ENCODE data around the gene OSBPL6.

The OSBPL6 gene

DNA sequence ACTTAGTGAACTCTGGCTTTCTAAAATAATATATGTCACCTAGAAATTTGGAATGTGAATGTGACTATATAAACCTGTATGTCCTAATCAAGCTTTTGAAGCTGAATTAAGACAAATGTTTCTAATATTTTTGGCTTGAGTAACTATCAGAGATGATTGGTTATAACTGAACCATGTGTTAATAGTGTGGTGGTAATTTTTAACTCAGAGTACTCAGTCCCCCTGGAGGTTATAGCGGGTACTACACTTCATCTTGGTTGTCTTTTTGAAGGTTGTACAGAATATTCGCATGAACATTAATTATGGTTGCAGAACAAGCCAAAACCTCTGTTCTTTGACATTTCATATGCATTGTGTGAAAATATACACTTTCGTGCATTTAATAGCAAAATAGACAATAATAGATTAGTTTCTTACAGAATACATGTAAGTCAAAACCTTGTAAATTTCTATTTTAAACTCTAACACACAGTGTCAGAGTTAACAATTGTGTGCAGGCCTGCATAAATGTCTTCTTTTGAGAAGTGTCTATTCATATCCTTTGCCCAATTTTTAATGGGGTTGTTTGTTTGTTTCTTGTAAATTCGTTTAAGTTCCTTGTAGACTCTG lies 86.0 kb downstream of the OSBPL6 start:
- TF ChIP-seq, protein P1, sequence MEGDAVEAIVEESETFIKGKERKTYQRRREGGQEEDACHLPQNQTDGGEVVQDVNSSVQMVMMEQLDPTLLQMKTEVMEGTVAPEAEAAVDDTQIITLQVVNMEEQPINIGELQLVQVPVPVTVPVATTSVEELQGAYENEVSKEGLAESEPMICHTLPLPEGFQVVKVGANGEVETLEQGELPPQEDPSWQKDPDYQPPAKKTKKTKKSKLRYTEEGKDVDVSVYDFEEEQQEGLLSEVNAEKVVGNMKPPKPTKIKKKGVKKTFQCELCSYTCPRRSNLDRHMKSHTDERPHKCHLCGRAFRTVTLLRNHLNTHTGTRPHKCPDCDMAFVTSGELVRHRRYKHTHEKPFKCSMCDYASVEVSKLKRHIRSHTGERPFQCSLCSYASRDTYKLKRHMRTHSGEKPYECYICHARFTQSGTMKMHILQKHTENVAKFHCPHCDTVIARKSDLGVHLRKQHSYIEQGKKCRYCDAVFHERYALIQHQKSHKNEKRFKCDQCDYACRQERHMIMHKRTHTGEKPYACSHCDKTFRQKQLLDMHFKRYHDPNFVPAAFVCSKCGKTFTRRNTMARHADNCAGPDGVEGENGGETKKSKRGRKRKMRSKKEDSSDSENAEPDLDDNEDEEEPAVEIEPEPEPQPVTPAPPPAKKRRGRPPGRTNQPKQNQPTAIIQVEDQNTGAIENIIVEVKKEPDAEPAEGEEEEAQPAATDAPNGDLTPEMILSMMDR (IDR thresholded peaks at IDR 0.05; ENCODE audit: insufficient read depth, low read depth, low read length, missing control alignments) = peak; percentile 62
- no peak overlapping the region for H3K4me3 ChIP-seq (ENCODE audit: low read depth, low read length)
- DNase-seq (ENCODE audit: low read depth) = peak; percentile 62

DNA sequence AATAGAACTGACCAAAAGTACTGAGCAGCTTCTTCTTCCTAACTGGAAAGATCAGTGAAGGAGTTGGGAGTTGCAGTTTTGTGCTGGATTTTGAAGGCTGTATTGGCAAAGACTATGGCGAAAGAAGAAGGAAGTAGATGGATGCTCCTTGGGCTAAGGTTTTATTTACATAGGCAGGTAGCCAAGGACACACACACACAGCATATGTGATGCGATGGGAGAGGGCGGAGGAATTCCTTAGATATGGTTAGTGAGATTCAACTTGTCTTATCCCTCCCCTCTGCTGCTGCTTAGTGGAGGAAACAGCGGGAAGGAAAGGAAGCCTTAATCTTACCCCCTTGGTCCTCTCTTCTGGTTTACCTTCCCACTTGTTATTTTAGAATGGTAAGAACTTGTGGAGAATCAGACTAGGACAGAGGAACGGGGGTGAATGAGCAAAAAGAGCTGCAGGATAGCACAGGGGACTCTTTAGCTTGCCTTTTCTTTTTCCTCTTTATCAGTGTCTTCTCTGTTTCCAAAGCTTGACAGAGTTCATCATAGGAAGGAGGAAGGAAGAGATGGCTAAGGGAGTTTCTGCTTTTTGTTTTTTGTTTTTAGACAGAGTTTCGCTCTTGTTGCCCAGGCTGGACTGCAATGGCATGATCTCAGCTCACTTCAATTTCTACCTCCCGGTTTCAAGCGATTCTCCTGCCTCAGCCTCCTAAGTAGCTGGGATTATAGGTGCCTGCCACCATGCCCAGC lies 87.9 kb downstream of the OSBPL6 start:
- TF ChIP-seq, protein P1 (IDR thresholded peaks at IDR 0.05; ENCODE audit: insufficient read depth, low read depth, low read length, missing control alignments) = no peak
- H3K4me3 ChIP-seq (ENCODE audit: low read depth, low read length) = no peak overlapping the region
- no peak for DNase-seq (ENCODE audit: low read depth)

DNA sequence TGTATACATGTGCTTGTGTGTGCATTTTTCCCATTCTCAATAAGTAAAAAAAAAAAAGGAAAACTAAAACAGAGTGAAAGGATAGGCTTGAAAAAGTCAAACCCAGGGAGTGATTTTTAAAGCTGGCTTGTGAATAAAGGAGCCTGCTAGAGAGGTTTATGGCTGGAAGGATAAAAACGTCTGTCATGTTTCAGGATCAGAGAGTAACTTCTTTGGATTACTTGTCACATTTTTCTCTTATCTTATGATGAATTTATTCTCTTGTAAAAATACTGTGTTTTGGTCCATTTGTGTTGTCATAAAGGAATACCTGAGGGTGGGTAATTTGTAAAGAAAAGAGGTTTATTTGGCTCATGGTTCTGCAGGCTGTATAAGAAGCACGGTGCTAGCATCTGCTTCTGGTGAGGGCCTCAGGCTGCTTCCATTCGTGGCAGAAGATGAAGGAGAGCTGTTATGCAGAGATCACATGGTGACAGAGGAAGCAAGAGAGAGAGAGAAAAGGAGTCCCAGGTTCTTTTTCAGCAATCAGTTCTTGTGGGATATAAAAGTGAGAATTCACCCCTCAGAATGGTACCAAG lies 89.1 kb downstream of the OSBPL6 start:
- TF ChIP-seq, protein P1 (IDR thresholded peaks at IDR 0.05; ENCODE audit: insufficient read depth, low read depth, low read length, missing control alignments) = no peak
- no peak for DNase-seq (ENCODE audit: low read depth)
- H3K4me3 ChIP-seq (ENCODE audit: low read depth, low read length) = no peak overlapping the region

DNA sequence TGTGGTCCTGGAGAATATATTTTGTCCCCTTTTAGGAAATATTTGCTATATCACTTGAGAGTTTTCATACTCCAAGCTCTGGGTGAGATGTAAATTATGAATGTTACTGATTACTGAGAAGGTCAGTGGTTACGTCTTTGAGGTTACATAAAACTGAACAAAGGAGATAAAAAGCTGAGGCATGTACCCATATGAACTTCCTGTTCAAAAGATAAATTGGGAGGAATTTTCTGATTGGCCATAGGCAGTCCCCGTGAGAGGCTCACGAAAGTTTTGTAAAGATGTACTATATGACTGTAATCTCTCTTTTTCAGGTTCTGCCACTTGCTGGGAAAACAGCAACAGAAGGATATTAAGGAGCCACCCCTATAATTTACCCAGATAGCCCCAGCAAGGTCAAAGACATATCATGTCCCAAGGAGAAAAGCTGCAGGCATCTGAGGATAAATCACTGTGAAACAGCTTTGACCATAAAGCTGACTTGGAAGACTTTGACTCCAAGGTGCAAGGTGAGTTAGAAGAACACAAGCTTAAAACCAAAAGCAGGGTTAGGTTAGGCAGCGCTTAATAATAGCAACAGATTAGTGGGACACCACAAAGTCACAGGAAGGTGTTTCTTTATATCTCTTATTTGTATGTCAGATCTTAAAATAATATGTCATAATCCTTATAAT lies 90.4 kb downstream of the OSBPL6 start:
- no peak for DNase-seq (ENCODE audit: low read depth)
- TF ChIP-seq, protein P1 (IDR thresholded peaks at IDR 0.05; ENCODE audit: insufficient read depth, low read depth, low read length, missing control alignments) = no peak
- H3K4me3 ChIP-seq (ENCODE audit: low read depth, low read length) = no peak overlapping the region

DNA sequence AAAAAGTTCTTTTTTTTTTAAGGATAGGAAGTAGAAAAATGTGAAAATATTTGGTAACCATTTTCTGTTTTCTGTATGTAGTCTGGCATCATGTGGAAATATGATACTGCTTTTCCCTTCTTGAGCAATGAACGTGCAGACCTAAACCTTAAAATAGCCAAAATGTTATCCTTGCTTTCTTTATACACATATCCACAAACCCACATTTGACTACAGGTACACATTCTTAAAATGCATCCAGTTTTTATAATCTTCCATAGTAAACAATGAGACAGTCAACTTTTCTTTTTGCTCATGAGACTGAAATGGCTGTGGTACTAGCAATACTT lies 90.9 kb downstream of the OSBPL6 start:
- H3K4me3 ChIP-seq (ENCODE audit: low read depth, low read length) = no peak overlapping the region
- TF ChIP-seq, protein P1 (IDR thresholded peaks at IDR 0.05; ENCODE audit: insufficient read depth, low read depth, low read length, missing control alignments) = no peak
- no peak for DNase-seq (ENCODE audit: low read depth)

DNA sequence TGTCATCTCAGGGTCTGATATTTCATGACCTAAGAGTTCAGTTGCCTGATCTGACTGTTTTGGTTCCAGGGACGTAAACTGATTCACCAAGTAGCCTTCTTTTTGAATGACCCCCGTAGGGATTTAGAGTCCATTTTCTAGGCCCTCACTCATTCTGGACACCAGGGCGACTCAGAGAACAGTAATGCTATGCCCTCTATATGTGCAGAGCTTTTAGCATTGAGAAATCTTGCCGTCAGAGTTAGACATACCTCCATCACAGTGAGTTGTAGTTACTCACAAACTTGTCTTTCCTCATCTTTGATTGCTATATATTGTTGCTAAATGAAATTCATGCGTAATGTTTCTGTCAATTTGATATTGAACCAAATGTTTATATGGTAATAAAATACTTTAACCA lies 92.3 kb downstream of the OSBPL6 start:
- DNase-seq (ENCODE audit: low read depth) = no peak
- TF ChIP-seq, protein P1 (IDR thresholded peaks at IDR 0.05; ENCODE audit: insufficient read depth, low read depth, low read length, missing control alignments) = no peak
- no peak overlapping the region for H3K4me3 ChIP-seq (ENCODE audit: low read depth, low read length)
